GM19397 (cell line): Measurements from ENCODE around the gene PLK5.
"Not testable (repeated sequence)": the region's sequence is repeated elsewhere in the genome, so short reads cannot be mapped to it uniquely, and the experiment has no call there.

Experiments used
- ATAC-seq: cut with Tn5 transposase; IDR thresholded peaks from one replicate; pipeline ENCODE4 v1.9.1; 2021; ENCODE audit warnings: mild to moderate bottlenecking, moderate library complexity; ENCODE audit not compliant: unreplicated experiment

The PLK5 gene

DNA sequence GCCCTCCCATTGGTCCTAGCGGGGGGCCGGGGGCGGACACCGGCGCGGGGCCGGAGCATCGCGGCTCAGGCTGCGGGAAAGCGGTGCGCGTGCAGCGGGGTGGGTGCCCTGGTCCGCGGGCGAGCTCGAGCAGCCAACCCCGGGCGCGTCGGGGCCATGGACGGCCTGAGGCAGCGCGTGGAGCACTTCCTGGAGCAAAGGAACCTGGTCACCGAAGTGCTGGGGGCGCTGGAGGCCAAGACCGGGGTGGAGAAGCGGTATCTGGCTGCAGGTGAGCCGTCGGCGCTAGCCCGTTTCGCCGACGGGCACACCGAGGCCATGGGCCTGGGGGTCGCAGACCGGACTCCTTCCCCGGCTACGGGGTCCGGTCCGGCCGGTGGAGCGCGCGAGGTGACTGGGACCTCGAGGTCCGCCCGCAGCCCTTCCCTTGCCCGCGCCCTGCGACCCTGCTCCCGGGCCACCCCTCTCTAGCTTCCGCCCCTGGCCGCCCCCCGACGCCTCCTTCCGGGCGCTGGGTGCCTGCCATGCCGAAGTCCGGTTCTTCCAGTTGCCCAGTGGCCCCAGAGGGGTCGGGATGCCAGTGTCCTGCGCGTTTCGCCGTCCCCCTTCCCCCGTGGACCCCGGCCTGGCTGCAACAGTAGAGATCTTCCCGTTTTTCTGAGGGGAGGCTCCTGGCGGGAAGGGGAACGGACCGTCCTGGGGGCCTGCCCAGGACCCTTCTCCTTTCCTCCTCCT lies 32.6 kb upstream of the PLK5 start, which contains the start of gene REEP6:
TSS of gene REEP6 (plus strand) at position 68 of the 735 bp plus-strand sequence. CDS start at position 157, 89 bp downstream.
- ATAC-seq: no peak

DNA sequence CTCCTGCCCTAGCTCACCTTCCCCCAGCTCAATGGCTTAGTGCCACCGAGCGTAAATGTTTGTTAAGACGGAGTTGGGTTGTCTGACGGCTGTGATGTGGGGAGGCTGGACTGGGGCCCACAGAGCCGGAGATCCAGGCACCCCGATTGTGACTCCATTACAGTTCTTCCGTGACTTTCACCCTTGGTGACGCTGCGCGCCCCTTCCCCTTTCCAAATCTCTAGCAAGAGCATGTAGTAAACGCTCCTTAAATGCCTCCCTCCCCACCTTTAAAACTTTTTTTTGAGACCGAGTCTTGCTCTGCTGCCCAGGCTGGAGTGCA lies 32.1 kb upstream of the PLK5 start:
- ATAC-seq: no peak

DNA sequence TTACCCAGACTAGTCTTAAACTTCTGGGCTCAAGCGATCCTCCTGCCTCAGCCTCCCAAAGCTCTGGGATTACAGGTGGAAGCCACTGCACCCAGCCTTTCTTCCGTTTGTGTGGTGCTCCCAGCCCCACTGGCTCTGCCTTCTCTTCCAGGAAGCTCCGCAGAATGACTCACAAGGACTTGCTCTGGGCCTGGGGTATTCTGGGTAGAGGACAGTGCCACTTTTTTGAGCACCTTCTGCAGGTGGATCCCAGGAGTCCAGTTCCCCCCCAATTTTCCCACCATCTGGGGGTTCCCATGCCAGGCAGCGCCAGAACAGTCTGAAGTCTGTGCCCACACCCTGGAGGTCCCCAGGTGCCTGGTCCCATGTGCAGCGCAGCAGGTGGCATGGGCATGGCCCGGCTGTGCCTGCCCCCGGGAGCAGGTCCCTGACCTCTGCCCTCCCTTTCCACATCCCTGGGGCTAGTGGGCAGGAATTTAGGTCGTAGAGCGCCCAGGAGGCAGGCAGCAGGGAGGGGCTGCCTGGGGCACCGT lies 31.3 kb upstream of the PLK5 start:
- ATAC-seq: no peak

DNA sequence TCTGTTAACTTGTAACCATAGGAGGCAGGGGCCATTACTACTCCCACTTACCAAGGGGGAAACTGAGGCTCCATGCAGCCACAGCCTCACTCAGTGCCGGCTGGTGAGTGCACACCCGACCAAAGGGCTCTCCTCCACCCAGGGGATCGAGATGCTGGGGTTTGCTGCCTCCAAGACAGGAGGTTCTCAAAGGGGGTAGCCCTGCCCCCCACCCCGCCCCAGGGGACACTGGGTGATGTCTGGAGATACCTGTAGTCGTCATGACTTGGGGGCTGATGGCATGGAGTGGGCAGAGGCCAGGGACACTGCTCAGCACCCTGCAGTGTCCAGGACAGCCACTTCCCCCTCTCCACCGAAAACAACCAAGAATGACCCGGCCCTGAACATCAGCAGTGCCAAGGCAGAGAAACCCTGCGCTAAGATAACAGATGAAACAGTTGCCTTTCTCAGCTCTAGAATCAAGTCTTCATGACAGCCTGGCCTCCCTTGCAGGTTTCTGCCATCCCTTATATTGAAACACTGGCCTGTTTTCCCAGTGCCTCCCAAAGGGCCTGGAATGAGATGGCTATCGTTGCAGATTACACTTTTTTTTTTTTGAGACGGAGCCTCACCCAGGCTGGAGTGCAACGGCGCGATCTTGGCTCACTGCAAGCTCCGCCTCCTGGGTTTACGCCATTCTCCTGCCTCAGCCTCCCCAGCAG lies 29.6 kb upstream of the PLK5 start:
- ATAC-seq: no peak

DNA sequence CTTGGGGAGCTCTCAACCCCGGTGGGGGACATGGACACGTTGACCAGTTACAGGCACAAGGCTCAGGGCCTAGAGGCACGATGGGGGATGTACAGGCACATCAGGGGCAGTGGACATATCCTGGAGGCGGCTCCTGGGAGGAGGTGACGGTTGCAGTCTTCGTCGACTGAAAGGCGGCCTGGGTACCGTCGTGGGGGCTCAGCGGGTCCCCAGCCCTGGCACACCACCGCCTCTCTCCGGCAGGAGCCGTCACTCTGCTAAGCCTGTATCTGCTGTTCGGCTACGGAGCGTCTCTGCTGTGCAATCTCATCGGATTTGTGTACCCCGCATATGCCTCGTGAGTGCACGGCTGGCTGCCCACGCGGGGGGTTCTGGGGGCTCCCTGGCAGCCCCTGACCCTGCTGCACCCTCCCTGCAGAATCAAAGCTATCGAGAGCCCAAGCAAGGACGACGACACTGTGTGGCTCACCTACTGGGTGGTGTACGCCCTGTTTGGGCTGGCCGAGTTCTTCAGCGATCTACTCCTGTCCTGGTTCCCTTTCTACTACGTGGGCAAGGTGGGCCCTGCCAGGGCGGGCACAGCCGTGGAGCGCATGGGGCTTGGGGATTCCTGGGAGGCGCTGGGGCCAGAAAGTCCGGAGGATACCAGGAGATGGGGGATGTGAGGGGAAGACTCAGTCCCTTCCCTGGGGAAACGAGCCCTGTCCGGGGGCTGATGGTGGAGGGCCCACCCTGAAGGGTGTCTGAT lies 28.7 kb upstream of the PLK5 start:
- no peak for ATAC-seq

DNA sequence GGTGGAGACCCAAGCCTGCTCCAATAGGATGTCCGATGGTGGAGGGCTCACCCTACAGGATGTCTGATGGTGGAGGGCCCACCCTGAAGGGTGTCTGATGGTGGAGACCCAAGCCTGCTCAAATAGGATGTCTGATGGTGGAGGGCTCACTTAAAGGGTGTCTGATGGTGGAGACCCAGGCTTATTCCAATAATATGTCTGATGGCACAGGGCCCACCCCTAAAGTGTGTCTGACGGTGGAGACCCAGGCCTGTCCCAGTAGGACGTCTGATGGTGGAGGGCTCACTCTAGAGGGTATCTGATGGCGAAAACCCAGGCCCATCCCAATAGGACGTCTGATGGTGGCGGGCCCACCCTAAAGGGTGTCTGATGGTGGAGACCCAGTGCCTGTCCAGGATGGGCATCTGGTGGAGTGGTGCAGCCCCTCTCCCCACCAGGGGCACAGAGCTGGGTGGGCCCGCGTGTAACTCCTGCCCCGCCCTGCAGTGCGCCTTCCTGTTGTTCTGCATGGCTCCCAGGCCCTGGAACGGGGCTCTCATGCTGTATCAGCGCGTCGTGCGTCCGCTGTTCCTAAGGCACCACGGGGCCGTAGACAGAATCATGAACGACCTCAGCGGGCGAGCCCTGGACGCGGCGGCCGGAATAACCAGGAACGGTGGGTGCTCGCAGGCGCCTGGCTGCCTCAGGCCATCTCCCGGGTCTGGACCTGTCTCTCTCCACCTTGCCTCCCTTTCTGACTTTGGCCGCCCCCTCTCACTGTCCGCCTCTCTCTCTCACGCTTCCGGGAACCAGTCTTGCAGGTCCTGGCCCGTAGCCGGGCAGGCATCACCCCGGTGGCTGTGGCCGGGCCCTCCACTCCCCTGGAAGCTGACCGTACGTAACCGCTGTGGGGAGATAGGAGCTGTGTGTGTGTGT lies 27.8 kb upstream of the PLK5 start:
- no peak for ATAC-seq

DNA sequence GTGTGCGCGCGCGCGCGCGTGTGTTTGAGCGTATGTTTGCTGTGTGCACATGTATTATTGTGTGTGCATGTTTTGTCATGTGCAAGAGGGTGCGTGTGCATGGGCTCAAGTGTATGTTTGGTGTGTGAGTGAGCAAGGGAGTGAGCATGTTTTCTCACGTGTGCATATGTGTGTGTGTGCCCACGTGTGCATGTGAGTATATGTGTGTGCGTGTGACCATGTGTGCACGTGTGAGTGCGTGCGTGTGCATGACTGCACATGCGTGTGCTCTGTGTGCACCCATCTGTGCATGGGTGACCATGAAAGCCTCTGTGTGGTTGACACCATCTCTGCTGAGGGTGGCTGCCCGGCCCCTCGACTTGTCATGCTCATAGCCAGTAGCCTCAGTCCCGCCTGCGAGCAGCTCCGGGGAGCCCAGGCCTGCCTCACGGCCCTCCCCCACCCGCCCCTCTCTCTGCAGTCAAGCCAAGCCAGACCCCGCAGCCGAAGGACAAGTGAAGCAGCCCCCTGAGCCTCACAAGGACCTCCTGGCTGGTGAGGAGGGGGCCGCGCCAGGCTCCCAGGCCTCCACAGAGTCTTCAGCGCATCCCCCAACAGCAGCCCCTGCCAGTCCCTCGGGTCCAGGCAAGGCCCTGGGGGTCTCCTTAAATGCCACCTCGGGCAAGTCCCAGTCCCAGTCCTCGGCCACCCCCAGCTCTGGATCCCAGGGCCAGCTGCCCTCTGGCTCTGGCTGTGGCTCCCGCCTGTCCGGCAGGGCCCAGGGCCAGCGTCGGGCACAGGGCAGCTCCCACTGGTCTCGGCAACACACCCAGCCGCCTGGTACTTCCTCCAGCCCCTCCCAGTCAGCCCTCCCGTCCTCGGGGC lies 26.9 kb upstream of the PLK5 start:
- ATAC-seq: no peak

DNA sequence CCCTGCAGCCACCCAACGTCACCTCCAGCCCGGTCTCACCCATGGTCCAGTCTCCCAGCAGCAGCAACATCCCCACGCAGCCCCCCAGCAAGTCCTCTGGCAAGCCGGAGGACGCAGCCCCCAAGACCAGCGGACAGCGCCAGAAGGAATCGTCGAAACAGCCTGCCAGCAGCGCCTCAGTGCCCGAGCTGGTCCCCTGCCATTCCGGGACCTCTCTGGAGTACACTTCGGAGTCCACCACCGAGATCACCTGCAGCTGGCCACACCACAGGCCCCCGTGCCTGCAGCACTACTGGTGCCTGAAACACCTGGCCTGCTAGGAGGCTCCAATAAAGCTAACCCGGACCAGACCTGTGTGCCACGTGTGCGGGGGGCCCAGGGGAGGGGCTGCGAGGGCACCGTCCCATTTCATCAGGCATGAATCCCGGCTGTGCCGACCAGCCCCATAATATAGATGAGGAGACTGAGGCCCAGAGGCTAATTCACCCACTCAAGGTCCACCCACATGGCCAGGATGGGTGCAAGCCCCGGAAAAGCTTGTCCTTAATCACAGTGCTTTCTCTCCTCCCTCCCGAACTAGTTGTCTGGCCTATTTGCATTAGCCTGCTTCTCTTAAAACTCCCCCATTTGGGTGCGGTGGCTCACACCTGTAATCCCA lies 26.2 kb upstream of the PLK5 start:
- ATAC-seq: no peak

DNA sequence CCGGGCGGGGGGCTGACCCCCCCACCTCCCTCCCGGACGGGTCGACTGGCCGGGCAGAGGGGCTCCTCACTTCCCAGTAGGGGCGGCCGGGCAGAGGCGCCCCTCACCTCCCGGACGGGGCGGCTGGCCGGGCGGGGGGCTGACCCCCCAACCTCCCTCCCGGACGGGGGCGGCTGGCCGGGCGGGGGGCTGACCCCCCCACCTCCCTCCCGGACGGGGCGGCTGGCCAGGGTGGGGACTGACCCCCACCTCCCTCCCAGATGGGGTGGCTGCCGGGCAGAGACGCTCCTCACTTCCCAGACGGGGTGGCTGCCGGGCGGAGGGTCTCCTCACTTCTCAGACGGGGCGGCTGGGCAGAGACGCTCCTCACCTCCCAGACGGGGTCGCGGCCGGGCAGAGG lies 24.6 kb upstream of the PLK5 start:
- ATAC-seq: not testable (repeated sequence)

DNA sequence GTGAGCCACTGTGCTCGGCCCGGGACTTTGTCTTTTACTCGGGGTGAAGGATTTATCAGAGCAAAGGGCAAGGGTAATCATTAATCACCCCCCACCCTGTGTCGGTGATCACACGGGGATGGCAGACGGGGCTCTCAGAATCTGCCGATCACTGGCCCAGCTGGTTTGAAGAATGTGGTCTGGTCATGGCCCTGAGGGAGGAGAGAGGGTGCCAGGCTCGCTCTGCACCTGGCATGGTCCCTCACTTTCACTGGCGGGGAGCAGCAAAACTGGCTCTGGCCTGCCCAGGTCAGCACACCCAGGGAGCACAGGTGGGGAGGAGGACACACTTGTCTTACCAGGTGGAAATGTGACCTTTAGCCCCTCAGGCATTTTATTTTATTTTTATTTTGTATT lies 22.7 kb upstream of the PLK5 start:
- ATAC-seq: no peak

DNA sequence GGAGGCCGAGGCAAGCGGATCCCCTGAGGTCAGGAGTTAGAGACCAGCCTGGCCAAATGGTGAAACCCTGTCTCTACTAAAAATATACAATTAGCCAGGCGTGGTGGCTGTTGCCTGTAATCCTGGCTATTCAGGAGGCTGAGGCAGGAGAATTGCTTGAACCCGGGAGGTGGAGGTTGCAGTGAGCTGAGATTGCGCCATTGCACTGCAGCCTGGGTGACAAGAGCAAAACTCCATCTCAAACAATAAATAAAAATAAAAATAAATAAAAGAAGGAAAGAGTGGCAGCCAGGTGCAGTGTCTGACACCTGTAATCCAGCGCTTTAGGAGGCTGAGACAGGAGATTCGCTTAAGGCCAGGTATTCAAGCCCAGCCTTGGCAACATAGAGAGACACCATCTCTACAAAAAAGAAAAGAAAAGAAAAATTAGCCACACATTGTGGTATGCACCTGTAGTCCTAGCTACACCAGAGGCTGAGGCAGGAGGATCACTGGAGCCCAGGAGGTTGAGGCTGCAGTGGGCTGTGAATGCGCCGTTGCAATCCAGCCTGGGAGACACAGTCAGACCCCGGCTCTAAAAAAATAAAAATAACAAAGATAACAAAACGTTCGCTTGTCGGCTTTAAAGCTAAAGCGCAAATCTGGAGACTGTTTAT lies 21.3 kb upstream of the PLK5 start:
- no peak for ATAC-seq

DNA sequence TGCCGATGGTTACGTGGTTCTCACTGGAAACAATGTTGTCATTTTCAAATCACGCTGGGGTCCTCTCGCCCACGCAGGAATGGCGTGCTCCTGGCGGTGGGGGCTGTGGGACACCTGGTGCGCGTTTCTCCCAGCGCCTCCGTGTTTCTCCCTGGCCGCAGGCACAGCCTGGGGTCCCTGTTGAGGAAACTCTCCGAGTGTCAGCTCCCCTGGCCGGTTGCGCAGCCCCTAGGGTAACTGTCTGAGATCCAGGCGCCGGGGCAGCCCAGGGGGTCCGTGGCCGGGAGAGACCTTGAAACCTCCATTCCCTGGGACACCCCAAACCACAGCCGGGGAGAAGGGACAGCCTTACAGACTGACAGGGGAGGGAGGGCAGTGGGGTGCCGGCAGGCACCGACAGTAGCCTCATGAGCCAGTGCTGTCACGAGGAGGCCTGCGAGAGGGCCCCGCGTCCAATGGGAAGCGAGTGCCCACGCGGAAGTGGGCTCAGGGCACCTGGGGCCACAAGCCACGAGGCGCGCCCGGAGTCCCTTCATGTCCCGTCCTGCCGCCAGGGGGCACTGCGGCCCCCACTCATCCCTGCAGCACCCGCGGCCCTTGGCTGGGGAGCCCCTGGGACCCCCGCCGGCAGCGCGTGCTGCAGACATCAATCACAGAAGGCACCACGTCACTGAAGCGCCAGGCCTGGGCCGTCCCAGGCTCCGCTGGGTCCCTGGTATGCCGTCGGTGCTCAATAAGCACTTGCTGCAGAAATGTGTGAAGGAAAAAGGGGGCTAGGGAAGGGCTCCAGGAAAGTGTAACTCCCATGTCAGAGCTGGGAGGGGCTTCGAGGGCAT lies 20.6 kb upstream of the PLK5 start:
- ATAC-seq: no peak

DNA sequence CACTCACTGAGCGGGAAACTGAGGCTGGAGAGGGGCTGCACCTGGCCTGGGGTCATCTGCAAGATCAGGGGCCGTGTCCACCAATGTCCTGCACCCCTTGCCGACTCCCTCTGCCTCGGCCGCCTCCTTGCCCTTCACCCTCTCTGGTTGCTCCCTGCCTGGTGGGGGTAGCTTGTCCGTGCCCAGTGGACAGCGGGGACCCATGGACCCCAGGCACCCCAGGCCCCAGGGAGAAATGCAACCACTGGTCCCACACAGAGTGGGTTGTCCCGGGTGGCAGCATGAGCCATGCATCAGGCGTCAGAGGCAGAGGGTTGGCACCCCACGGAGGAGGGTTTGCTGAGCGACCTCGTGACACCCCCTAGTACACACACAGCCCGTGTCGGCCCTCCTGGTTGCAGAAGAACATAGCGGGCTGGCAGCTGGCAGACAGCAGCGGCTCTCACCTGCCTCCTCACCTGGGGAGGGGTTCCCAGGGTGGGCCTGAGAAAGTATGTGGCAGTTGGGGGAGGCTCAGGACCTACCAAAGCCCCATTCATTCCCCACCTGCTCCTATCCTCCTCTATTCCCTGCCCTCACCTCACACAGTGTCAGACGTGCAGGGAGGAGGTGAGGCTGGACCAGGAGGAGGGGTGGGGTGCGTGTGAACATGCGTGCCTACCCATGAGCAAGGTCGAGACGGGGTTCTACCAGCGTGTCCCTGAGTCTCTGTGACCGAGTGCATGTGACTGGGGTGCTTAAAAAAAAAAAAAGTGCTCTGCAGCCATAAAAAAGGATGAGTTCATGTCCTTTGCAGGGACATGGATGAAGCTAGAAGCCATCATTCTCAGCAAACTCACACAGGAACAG lies 19.7 kb upstream of the PLK5 start:
- no peak for ATAC-seq

DNA sequence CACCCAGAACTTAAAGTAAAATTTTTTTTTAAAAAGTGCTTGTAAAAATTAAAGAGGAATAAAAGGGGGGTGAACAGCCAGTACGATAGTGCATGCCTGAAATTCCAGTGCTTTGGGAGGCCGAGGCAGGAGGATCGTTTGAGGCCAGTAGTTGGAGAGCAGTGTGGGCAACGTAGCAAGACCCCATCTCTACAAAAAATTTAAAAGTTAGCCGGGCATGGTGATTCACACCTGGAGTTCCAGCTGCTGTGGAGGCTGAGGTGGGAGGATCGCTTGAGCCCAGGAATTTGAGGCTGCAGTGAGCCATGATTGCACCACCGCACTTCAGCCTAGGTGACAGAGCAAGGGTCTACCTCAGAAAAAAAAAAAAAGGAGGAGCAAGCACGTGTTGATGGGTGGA lies 18.9 kb upstream of the PLK5 start:
- ATAC-seq: no peak

DNA sequence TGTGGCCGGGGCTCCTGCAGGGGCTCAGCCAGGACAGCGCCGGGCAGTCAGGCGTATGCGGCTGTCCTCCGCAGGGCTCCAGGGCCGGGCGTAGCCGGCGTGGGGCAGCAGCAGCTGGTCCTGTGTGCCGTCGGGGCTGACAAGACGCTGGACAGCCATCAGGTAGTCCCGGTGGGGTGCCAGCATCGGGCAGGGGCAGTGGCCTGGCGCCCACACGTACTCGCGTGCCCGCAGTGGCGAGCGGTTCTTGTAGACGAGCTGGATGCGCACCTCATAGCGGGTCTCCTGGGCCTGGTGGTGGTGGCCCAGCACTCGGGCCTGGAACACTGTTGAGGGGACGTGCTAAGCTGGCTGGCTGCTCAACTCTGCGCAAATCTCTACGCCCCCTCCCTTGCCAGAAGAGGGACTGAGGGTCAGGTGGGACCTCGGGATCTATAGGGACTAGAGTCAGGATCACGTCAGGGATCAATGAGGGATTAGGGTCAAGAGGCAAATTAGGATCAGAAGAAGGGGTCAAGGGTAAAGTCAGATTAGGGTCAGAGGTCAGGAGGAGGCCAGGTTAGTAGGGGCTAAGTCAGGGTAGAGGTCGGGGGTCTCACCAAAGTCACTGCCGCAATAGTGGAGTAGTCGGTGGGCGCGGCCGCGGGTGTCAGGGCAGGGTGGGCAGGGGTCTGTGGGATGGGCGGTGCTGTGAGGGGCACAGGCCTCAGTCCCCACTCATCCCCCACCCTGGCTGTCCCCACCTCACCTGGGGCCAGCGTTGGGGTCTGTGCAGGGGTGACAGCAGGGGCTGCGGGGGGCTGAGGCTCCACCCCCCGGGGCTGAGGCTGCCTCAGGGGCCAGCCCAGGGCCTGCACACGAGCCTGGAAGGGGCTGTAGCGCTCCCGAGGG lies 17.6 kb upstream of the PLK5 start:
- no peak for ATAC-seq

DNA sequence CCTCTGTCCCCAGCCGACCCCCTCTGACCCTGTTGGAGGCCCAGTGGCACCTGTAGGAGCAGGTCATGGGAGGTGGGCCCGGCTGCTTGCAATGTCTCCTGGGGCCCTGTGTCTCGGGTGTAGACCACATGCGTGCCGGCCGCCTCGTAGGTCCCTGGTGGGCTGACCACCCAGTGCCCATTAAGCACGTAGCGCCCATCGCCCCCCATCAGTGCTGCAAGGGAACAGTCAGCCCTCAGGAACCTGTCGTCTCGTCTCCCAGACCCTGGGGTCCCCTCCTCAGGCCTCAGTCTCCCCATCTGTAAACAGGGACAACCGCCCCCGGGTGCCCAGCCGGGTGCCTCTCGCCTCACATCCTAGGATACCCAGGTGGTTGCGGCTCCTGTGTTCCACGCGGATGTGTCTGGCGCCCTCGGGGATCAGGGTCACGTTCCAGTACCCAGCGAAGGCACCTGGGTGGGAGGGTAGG lies 16.7 kb upstream of the PLK5 start:
- no peak for ATAC-seq
